GM12875 (cell line): ENCODE data around the gene RAB6C.
"Not testable (repeated sequence)": the region's sequence is repeated elsewhere in the genome, so short reads cannot be mapped to it uniquely, and the experiment has no call there.

ENCODE experiments used
- H3K4me3 ChIP-seq: one replicate; pipeline ENCODE4 v1.5.1; 2011; ENCODE audit warnings: low read depth, low read length, control low read depth
- TF ChIP-seq, protein P1 (sequence below): IDR thresholded peaks from 2 replicates; pipeline ENCODE4 v1.5.1; 2011; ENCODE audit warnings: low read depth, mild to moderate bottlenecking, control low read depth, inconsistent platforms, low read length, moderate library complexity, borderline replicate concordance; ENCODE audit not compliant: insufficient read depth

The RAB6C gene

DNA sequence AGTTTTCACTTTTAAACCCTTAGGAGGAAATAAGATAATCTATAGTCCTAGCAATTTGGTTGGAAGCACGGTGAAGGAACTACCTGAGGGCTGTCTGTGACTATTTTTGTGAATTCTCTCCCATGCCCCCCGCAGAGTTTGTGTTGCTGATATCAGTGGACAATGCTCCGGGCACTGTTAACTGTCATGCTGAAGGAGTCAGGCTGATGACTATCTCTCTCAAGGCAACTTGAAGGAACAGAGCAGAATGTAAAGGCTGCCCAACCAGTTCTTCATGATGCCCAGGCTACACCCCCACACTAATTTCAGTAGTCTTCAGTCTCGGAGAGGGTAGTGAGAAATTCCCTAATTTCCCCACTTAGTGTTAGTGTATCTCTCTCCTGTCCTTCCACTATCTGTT, 21.6 kb upstream of the RAB6C start:
- TF ChIP-seq, protein P1, sequence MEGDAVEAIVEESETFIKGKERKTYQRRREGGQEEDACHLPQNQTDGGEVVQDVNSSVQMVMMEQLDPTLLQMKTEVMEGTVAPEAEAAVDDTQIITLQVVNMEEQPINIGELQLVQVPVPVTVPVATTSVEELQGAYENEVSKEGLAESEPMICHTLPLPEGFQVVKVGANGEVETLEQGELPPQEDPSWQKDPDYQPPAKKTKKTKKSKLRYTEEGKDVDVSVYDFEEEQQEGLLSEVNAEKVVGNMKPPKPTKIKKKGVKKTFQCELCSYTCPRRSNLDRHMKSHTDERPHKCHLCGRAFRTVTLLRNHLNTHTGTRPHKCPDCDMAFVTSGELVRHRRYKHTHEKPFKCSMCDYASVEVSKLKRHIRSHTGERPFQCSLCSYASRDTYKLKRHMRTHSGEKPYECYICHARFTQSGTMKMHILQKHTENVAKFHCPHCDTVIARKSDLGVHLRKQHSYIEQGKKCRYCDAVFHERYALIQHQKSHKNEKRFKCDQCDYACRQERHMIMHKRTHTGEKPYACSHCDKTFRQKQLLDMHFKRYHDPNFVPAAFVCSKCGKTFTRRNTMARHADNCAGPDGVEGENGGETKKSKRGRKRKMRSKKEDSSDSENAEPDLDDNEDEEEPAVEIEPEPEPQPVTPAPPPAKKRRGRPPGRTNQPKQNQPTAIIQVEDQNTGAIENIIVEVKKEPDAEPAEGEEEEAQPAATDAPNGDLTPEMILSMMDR: no peak
- H3K4me3 ChIP-seq: no peak overlapping the region

DNA sequence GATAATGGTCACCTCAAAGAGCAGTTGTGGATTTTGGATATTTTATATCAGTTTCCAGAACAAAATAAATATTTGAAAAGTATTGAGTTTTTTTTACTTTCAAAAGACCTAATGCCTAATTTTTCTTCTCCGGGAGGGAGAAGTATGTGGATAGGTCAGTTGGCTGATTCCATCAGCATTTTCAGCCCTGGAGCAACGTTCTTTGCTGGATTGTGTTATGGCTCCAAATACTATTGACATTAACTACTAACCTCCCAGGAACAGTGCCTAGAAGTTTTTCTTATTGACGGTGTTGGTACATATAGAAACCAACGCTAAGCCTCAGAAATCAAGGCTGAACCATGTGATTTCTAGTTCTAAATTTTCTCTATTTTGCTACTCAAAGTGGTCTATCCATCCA, 20.7 kb upstream of the RAB6C start:
- not testable (repeated sequence) for H3K4me3 ChIP-seq

DNA sequence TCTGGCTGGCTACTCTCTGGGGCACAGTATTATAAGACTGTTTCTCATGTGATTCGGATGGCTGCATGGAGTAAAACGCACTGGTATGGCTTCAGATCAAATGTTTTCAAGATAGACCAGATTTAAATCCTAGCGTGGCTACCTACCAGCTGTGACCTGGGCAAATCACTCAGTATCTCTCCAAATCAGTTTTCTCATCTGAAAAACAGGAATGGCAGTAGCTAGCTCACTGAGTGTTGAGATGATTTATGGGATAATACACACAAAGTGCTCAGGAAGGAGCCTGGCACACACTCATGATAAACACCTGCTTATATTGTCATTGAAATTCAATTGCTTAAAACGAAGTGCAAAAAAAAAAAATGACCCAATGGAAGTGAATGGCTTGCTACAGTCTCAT, 10.9 kb upstream of the RAB6C start:
- H3K4me3 ChIP-seq: not testable (repeated sequence)

DNA sequence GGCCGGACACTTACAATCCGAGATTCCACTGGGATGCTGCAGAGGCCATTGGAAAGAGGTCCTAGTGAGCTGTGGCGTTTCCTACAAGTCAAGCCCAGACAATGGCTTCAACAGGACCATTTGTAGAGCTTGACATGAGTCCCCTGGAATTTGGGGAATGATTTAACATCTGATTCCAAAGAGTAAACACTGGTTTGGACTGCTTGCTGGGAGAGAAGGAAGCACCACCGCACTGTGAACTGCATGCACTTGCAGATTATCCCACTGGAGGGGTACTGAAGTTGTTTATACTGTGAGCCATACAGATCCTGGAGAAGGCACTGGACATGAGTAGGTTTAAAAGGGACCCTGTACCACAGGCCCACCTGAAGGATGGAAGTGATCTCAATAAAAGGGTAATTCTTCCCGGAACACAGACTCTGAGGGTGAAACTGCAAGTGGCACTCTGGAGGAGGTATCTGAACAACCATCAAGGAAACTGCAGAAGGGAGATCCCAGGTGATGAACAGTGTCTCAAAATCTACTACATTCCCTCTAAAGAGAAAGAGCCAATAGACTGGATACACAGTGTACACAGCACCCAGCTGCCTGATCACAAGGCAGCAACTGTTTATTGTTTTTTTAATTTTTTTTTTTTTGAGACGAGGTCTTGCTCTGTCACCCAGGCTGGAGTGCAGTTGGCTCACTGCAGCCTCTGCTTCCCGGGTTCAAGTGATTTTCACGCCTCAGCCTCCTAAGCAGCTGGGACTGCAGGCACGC, 4.3 kb upstream of the RAB6C start:
- H3K4me3 ChIP-seq: no peak overlapping the region
- TF ChIP-seq, protein P1: no peak

DNA sequence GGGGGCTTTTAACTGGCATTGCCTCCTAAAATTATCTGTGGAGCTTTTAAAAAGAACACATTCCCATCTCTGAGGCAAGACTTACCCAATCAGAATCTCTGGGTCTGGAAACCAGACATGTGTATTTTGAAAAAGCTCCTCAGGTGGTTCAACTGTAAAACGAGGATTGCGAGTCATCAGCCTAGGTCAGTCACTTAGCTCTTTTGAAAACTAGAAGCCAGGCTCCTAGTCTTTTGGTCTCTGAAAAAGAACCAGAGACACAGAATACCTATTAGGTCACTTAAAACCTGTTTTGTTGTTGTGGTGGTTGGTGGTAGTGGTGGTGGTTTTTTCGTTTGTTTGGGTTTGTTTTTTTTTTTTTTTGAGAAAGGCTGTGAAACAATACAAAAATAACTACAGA, 2.5 kb upstream of the RAB6C start:
- not testable (repeated sequence) for H3K4me3 ChIP-seq

DNA sequence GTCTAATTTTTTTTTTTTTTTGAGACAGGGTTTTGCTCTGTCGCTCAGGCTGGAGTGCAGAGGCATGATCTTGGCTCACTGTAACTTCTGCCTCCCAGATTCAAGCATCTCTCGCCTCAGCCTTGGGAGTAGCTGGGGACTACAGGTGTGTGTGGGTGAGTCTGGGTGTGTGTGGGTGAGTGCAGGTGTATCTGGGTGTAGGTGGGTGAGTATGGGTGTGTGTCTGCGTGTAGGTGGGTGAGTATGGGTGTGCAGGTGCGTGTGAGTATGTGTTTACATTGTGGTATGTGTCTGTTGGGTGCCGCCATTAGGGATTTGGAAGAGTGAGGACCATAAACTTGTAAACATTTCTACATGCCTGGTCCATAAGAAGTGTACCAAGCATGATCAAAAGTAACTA, 1.5 kb upstream of the RAB6C start:
- TF ChIP-seq, protein P1: no peak
- no peak overlapping the region for H3K4me3 ChIP-seq

DNA sequence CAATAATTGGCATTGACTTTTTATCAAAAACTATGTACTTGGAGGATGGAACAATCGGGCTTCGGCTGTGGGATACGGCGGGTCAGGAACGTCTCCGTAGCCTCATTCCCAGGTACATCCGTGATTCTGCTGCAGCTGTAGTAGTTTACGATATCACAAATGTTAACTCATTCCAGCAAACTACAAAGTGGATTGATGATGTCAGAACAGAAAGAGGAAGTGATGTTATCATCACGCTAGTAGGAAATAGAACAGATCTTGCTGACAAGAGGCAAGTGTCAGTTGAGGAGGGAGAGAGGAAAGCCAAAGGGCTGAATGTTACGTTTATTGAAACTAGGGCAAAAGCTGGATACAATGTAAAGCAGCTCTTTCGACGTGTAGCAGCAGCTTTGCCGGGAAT, 780 bp downstream of the RAB6C start:
- not testable (repeated sequence) for H3K4me3 ChIP-seq

DNA sequence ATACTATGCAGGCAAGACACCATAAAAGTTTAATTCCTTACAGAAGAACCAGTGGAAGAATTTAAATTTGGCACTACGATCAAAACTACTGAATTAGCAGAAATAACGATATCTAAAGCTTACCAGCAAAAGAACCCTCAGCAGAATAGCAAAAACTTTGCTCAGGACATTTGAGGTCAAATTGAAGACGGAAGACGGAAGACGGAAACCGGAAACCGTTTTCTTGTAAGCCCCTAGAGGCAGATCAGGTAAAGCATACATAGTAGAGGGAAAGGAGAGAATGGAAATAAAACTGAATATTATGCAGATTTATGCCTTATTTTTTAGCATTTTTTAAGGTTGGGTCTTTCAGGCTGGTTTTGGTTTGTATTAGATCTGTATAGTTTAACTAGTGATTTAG, 2.2 kb downstream of the RAB6C start:
- H3K4me3 ChIP-seq: not testable (repeated sequence)

DNA sequence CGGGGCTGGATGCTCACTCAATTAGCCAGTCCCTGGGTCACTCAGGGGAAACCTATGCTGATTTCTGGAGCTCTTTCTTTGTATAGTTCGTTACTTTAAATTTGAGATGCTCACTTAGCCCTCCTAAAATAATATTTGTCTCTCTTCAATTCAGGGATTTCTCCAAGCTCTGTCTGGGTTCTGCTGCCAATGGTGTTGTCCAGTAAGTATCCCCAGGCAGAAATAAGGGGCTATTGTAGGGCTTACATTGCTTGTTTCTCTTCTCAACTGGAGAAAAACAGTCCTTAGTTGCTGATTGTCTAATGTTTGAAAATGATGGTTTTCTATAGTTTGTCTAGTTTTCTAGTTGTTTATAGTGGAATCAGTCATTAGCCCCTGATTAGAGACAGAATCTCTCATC, 5.0 kb downstream of the RAB6C start:
- H3K4me3 ChIP-seq: no peak overlapping the region
- TF ChIP-seq, protein P1: no peak

DNA sequence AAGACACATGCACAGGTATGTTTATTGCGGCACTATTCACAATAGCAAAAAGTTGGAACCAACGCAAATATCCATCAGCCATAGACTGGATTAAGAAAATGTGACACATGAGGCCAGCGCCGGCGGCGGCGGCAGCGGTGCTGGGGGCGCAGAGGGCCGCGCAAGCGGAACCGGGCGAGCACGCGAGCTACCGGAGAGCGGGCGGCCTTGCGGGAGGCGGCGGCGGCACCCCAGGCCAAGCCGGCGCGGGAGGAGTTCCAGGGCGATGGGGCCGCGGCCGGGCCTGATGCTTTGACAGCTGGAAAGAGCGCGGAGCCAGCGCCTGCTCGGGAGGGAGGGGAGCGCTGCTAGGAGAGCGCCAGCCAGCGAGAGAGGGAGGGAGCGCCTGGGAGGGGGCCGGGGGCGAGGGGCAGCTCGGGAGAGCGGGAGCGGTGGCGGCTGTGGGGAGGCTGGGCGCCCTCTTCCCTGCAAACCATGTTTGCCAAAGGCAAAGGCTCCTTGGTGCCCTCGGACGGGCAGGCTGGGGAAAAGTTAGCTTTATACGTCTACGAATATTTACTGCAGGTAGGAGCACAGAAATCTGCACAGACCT, 13.0 kb downstream of the RAB6C start:
- H3K4me3 ChIP-seq: not testable (repeated sequence)

DNA sequence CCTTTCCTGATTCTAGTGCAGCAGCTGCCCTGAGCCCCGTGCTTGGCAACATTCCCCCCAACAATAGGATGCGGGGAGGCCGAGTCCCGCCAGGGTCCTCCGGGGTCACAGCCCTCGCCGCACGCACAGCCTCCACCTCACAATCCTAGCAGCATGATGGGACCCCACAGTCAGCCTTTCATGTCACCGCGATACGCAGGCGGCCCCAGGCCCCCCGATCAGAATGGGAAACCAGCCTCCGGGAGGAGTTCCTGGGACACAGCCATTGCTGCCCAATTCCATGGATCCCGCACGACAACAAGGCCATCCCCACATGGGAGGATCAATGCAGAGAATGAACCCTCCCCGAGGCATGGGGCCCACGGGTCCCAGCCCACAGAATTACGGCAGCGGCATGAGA, 13.7 kb downstream of the RAB6C start:
- not testable (repeated sequence) for H3K4me3 ChIP-seq

DNA sequence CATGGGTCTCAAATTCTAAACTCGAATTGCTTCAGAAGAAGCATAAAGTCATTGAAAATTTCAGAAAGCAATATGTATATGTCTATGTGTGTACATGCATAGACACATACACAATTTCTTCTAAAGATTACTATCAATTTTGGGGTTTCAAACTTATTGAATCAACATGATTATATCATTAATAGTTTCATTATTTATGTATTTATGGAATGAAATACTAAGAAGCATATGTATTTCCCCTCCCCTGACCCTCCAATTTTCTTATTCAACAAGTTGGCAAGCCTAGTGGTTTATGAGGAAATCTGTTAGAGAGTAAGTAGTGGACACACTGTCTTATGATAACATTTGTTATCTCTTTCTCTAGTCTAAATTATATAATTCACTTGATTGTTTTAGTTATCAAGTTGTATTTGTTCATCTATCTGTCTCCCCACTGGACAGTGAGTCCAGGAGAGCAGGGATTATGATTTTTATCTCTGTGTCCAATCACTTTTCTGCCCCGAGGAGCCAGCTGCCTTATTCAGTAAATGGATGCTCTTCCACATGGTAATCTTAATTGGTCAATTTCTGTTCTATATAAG, 17.3 kb downstream of the RAB6C start:
- H3K4me3 ChIP-seq: not testable (repeated sequence)

DNA sequence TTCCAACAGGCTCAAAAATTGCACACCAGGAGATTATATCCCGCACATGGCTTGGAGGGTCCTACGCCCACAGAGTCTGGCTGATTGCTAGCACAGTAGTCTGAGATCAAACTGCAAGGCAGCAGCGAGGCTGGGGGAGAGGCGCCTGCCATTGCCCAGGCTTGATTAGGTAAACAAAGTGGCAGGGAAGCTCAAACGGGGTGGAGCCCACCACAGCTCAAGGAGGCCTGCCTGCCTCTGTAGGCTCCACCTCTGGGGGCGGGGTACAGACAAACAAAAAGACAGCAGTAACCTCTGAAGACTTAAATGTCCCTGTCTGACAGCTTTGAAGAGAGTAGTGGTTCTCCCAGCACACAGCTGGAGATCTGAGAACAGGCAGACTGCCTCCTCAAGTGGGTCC, 19.3 kb downstream of the RAB6C start:
- H3K4me3 ChIP-seq: not testable (repeated sequence)

DNA sequence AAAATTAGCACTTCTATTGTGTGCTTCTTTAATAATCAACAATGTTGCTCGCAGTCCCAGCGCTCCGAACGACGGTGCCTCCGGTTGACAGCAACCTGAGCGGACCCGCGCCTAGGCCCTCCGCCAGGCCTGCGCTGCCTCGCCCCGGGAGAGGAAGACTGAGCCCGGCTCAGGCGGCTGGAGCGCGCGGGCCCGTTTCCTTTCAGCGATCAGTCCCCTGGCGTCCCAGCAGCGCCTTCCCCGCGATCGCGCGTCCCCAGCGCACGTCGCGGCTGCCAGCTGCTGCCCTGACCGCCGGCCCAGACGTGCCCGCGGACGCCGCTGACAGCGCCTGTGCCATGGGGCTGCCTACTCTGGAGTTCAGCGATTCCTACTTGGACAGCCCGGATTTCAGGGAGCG, 26.4 kb downstream of the RAB6C start:
- H3K4me3 ChIP-seq: not testable (repeated sequence)

DNA sequence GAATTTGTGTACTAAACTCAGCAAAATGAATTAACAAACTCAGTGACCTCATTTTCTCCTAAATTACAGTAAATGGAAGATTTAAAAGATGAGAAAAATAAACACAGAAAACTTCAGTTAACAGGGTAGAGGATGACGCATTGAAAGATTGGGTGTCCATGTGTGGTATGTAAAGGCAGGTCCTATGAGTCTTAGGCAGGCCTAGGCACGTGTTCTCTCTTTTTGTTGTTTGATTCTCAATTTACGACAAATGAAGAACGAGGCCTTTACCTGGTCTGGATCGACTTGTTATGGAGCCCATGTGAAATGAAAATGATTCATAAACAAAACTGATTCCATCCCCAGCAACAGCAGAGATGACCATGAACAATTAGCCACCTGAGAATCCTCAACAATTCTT, 37.2 kb downstream of the RAB6C start:
- H3K4me3 ChIP-seq: not testable (repeated sequence)
